ENCODE data around the gene NFIX.

GRCh38 chr19:13022111-13022858 is 27.0 kb downstream of the NFIX start:
- TF ChIP-seq EZH2phosphoT487 (IDR thresholded peaks at IDR 0.05; ENCODE audit: unreplicated experiment) (no peak), CTCF (conservative IDR thresholded peaks at IDR 0.05; ENCODE audit: low read depth in 2 of 2) (no peak), STAT1 (IDR thresholded peaks at IDR 0.05; ENCODE audit: unreplicated experiment) (no peak), ZNF331 (CRISPR knock-in tag; IDR thresholded peaks at IDR 0.05; ENCODE audit: low read depth) (no peak)
- TF ChIP-seq, protein P1, sequence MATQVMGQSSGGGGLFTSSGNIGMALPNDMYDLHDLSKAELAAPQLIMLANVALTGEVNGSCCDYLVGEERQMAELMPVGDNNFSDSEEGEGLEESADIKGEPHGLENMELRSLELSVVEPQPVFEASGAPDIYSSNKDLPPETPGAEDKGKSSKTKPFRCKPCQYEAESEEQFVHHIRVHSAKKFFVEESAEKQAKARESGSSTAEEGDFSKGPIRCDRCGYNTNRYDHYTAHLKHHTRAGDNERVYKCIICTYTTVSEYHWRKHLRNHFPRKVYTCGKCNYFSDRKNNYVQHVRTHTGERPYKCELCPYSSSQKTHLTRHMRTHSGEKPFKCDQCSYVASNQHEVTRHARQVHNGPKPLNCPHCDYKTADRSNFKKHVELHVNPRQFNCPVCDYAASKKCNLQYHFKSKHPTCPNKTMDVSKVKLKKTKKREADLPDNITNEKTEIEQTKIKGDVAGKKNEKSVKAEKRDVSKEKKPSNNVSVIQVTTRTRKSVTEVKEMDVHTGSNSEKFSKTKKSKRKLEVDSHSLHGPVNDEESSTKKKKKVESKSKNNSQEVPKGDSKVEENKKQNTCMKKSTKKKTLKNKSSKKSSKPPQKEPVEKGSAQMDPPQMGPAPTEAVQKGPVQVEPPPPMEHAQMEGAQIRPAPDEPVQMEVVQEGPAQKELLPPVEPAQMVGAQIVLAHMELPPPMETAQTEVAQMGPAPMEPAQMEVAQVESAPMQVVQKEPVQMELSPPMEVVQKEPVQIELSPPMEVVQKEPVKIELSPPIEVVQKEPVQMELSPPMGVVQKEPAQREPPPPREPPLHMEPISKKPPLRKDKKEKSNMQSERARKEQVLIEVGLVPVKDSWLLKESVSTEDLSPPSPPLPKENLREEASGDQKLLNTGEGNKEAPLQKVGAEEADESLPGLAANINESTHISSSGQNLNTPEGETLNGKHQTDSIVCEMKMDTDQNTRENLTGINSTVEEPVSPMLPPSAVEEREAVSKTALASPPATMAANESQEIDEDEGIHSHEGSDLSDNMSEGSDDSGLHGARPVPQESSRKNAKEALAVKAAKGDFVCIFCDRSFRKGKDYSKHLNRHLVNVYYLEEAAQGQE (IDR thresholded peaks at IDR 0.05; ENCODE audit: unreplicated experiment): no peak

All from GM23338 (cell line).